H1 (cell line): ENCODE measurements around the gene TNFAIP2.

Experiments used
- CTCF ChIP-seq, 3 experiments: IDR thresholded peaks; 1 replicate in 2 of 3; 2 replicates in 1 of 3; pipeline versions ENCODE4 v1.5.1 to v1.6.1; 2011; ENCODE audit warnings: low read length in 3 of 3, mild to moderate bottlenecking in 3 of 3, inconsistent platforms in 2 of 3, low read depth in 1 of 3, moderate library complexity in 1 of 3; ENCODE audit not compliant: insufficient read depth in 1 of 3; ENCODE audit errors: control extremely low read depth in 1 of 3
- EP300 ChIP-seq, 2 experiments: IDR thresholded peaks; 1 replicate in 1 of 2; 2 replicates in 1 of 2; pipeline ENCODE4 v1.6.1; 2011 to 2012; ENCODE audit warnings: low read depth in 2 of 2, low read length in 2 of 2, mild to moderate bottlenecking in 2 of 2, borderline replicate concordance in 1 of 2, inconsistent platforms in 1 of 2, moderate library complexity in 1 of 2
- POLR2AphosphoS5 ChIP-seq: IDR thresholded peaks from 2 replicates; pipeline ENCODE4 v1.6.1; 2011; ENCODE audit warnings: low read depth, low read length
- TAF1 ChIP-seq: IDR thresholded peaks from 2 replicates; pipeline ENCODE4 v1.6.1; 2011; ENCODE audit warnings: mild to moderate bottlenecking, low read depth, low read length
- YY1 ChIP-seq: IDR thresholded peaks from 2 replicates; pipeline ENCODE4 v1.6.1; 2011; ENCODE audit warnings: low read depth, mild to moderate bottlenecking, low read length

GRCh38 chr14:103087343-103087835 lies 35.9 kb upstream of the TNFAIP2 start:
- TF ChIP-seq CTCF (IDR thresholded peaks at IDR 0.05; ENCODE audit: control extremely low read depth in 1 of 3, insufficient read depth in 1 of 3, low read depth in 1 of 3, low read length in 3 of 3): no peak
- TF ChIP-seq EP300 (IDR thresholded peaks at IDR 0.05; ENCODE audit: borderline replicate concordance in 1 of 2, low read depth in 2 of 2, low read length in 2 of 2): no peak
- TF ChIP-seq POLR2AphosphoS5: no peak
- TF ChIP-seq YY1: no peak
- TF ChIP-seq TAF1: no peak
